ENCODE data around the gene CEBPA. TPM values are rescaled to one million over a fixed set of nuclear protein-coding genes. Genes with fewer than 3 reads are reported as not detected.

Gene CEBPA
- total and polyA plus RNA-seq, 2 experiments from 2014 or later = 0.50 to 2.6 TPM

DNA sequence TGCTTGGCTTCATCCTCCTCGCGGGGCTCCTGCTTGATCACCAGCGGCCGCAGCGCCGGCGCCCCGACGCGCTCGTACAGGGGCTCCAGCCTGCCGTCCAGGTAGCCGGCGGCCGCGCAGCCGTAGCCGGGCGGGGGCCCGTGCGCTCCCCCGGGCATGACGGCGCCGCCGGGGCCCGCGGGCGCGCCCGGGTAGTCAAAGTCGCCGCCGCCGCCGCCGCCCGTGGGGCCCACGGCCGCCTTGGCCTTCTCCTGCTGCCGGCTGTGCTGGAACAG lies 497 bp downstream of the CEBPA start:
- Mint-ChIP-seq H3K36me3 (ENCODE audit: low read depth) (no peaks in the 10 kb centered on the region), H3K27ac (no peak overlapping the region), H3K9me3 (no peaks in the 10 kb centered on the region), H3K27me3 (ENCODE audit: insufficient read depth, low read depth, poor library complexity) (peaks cover 47% of the 10 kb centered on the region), H3K4me1 (peaks cover 17% of the 10 kb centered on the region; the same call in 2 of the 3 replicates), H3K4me3 (no peak overlapping the region)
- Histone ChIP-seq H3K79me2 (replicated peaks; ENCODE audit: insufficient read depth) (no peaks in the 10 kb centered on the region), H3K36me3 (ENCODE audit: insufficient read depth) (no peaks in the 10 kb centered on the region), H4K20me1 (replicated peaks; ENCODE audit: insufficient read depth) (0 out of 2 replicates have a peak, but pooled peaks cover 3% of the 10 kb centered on the region), H3K4me1 (ENCODE audit: insufficient read depth) (peaks cover 14% of the 10 kb centered on the region), H2AFZ (no peak overlapping the region), H3F3A (replicated peaks; ENCODE audit: low read depth) (no peaks in the 10 kb centered on the region), H3K4me2 (peak overlapping the region; percentile 85), H3K27me3 (ENCODE audit: insufficient read depth) (peaks cover 51% of the 10 kb centered on the region), H3K9me2 (ENCODE audit: insufficient read depth) (no peaks in the 10 kb centered on the region), H3K4me3 (peak overlapping the region; percentile 80), H3K27ac (ENCODE audit: low read depth) (no peak overlapping the region)
- no peak for TF ChIP-seq ZNF462 (CRISPR knock-in tag; IDR thresholded peaks at IDR 0.05)
- no peak for TF ChIP-seq EZH2 (IDR thresholded peaks at IDR 0.05; ENCODE audit: low read depth, unreplicated experiment)
- TF ChIP-seq, protein P1, sequence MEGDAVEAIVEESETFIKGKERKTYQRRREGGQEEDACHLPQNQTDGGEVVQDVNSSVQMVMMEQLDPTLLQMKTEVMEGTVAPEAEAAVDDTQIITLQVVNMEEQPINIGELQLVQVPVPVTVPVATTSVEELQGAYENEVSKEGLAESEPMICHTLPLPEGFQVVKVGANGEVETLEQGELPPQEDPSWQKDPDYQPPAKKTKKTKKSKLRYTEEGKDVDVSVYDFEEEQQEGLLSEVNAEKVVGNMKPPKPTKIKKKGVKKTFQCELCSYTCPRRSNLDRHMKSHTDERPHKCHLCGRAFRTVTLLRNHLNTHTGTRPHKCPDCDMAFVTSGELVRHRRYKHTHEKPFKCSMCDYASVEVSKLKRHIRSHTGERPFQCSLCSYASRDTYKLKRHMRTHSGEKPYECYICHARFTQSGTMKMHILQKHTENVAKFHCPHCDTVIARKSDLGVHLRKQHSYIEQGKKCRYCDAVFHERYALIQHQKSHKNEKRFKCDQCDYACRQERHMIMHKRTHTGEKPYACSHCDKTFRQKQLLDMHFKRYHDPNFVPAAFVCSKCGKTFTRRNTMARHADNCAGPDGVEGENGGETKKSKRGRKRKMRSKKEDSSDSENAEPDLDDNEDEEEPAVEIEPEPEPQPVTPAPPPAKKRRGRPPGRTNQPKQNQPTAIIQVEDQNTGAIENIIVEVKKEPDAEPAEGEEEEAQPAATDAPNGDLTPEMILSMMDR (conservative IDR thresholded peaks at IDR 0.05; ENCODE audit: low read depth in 2 of 2) = no peak
- TF ChIP-seq ZNF331 (CRISPR knock-in tag; IDR thresholded peaks at IDR 0.05; ENCODE audit: low read depth) = no peak
- TF ChIP-seq EZH2phosphoT487 (IDR thresholded peaks at IDR 0.05; ENCODE audit: unreplicated experiment) = no peak
- no peak for TF ChIP-seq JUNB (IDR thresholded peaks at IDR 0.05; ENCODE audit: unreplicated experiment)
- no peak for TF ChIP-seq NANOG (IDR thresholded peaks at IDR 0.05; ENCODE audit: borderline replicate concordance)
- TF ChIP-seq STAT1 (IDR thresholded peaks at IDR 0.05; ENCODE audit: unreplicated experiment) = no peak
- TF ChIP-seq REST (IDR thresholded peaks at IDR 0.05; ENCODE audit: unreplicated experiment) = no peak
- no peak for TF ChIP-seq POLR2AphosphoS5 (IDR thresholded peaks at IDR 0.05; ENCODE audit: low read depth)
- DNase-seq (ENCODE audit: low spot score) (peak; percentile 56), ATAC-seq (no peak)

Measured in GM23338 (cell line).